GM18526 (cell line): ENCODE data around the gene ZMAT5.

Source experiments
- POLR2A ChIP-seq: IDR thresholded peaks from 3 replicates; pipeline ENCODE4 v1.6.1; 2011; ENCODE audit not compliant: insufficient read length; ENCODE audit errors: extremely low read depth

Gene ZMAT5

GRCh38 chr22:29697853-29698598, 68.8 kb downstream of the ZMAT5 start:
- TF ChIP-seq POLR2A, result no peak

GRCh38 chr22:29695129-29695926, 71.5 kb downstream of the ZMAT5 start:
- TF ChIP-seq POLR2A, result no peak

GRCh38 chr22:29693671-29694070, 73.1 kb downstream of the ZMAT5 start:
- TF ChIP-seq POLR2A, result no peak

- no peak for TF ChIP-seq POLR2A
These were observed 73.6 kb downstream of the ZMAT5 start for GRCh38 chr22:29693161-29693560.

GRCh38 chr22:29692327-29692640, 74.5 kb downstream of the ZMAT5 start:
- no peak for TF ChIP-seq POLR2A

- no peak for TF ChIP-seq POLR2A
These were observed 75.0 kb downstream of the ZMAT5 start for GRCh38 chr22:29691636-29692326.

- TF ChIP-seq POLR2A, result no peak
These were observed 76.3 kb downstream of the ZMAT5 start for GRCh38 chr22:29690476-29690875.

GRCh38 chr22:29689880-29690213, 77.0 kb downstream of the ZMAT5 start:
- TF ChIP-seq POLR2A, result no peak

GRCh38 chr22:29689206-29689879, 77.5 kb downstream of the ZMAT5 start:
- TF ChIP-seq POLR2A, result no peak

- no peak for TF ChIP-seq POLR2A
These were observed 82.6 kb downstream of the ZMAT5 start for GRCh38 chr22:29684244-29684643.

GRCh38 chr22:29683536-29683935, 83.3 kb downstream of the ZMAT5 start:
- TF ChIP-seq POLR2A, result no peak
